Measurements from ENCODE around the gene GCN1. TPM values are rescaled to one million over a fixed set of nuclear protein-coding genes. Genes with fewer than 3 reads are reported as not detected.
A peak's percentile ranks its signal among the peaks of the same experiment; 100 is the strongest.

The GCN1 gene
- total RNA-seq, 4 donors from 2014 or later = 62.0 to 310 (median 101) TPM

DNA sequence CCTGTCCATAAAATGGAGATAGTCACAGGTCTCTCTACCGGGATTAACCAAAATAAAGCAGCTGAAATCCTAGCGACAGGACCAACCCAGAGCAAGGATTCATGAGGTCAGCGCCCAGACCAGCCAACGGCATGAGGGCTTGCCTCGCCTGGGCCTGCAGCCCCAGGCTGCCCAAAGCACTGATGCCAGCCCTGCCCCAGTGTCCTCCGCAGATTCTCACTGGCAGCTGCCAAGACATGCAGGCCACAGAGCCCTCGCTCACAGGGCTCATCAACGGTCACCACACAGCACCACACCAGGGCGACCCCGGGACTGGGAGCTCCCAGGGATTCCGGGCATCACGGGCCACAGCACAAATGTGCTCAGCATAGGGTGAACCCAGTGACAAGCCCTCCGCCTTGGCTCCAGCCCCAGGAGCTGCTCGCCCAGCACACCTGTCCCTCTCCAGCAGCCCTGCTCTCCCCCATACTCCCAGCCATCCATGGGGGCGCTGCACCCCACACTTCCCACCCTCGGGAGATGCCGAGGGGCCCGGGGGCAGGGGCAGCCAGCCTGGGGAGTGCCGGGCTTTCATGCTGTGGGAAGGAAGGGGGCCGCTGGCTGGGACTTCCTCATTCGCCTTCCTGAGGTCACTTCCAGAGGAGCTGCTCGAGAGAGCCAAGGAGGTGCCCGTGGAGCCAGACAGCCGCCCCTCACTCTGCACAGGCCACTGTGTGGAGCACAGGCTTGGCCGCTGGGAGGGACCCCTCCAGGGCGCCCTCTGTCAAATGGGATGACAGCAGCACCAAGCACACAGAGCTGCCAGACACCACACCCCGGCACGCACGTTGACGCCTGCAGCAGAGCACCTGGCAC lies 92.1 kb downstream of the GCN1 start:
- peak overlapping the region; percentile 22 for H3K4me3 ChIP-seq
- H3K27ac ChIP-seq = peak overlapping the region; percentile 75
- H3K27me3 ChIP-seq = no peaks in the 10 kb centered on the region
- DNase-seq (ENCODE audit: low spot score in 2 of 2) = no peak
- H3K4me1 ChIP-seq = peaks cover 54% of the 10 kb centered on the region
- peaks cover 45% of the 10 kb centered on the region for H3K36me3 ChIP-seq
- WGBS = 49% methylated on average over 6 of the region's 30 CpGs
- no peaks in the 10 kb centered on the region for H3K9me3 ChIP-seq
- TF ChIP-seq POLR2A (IDR thresholded peaks at IDR 0.05) (no peak), POLR2AphosphoS5 (IDR thresholded peaks at IDR 0.05) (no peak), EP300 (IDR thresholded peaks at IDR 0.05) (no peak)
- TF ChIP-seq, protein P1, sequence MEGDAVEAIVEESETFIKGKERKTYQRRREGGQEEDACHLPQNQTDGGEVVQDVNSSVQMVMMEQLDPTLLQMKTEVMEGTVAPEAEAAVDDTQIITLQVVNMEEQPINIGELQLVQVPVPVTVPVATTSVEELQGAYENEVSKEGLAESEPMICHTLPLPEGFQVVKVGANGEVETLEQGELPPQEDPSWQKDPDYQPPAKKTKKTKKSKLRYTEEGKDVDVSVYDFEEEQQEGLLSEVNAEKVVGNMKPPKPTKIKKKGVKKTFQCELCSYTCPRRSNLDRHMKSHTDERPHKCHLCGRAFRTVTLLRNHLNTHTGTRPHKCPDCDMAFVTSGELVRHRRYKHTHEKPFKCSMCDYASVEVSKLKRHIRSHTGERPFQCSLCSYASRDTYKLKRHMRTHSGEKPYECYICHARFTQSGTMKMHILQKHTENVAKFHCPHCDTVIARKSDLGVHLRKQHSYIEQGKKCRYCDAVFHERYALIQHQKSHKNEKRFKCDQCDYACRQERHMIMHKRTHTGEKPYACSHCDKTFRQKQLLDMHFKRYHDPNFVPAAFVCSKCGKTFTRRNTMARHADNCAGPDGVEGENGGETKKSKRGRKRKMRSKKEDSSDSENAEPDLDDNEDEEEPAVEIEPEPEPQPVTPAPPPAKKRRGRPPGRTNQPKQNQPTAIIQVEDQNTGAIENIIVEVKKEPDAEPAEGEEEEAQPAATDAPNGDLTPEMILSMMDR (IDR thresholded peaks at IDR 0.05) = no peak

DNA sequence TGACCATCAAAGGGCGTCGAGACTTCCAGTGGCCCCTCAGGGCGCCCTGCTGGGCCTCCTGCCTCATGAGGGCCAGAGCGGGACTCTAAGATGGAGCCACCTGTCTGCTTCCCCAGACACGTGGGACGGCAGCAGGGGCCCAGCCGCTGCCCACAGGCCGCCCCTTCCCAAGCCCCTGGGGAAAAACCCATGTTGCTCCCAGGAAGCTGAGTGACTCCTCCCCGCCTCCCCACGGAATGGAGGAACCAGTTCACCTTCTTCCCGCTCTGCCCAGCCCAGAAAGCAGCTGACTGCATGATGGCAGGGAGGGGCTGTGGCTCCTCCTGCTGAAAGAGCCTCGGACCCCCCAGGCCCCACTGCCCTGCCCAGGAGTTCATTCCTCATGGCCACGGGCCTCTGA lies 92.9 kb downstream of the GCN1 start:
- Histone ChIP-seq H3K36me3 (peaks cover 53% of the 10 kb centered on the region), H3K4me1 (peaks cover 54% of the 10 kb centered on the region), H3K27me3 (no peaks in the 10 kb centered on the region), H3K9me3 (no peaks in the 10 kb centered on the region), H3K4me3 (peak overlapping the region; percentile 22), H3K27ac (peak overlapping the region; percentile 75)
- DNase-seq (ENCODE audit: low spot score in 2 of 2) = peak in 1 of 2 donors; percentile 68
- no peak for TF ChIP-seq POLR2A (IDR thresholded peaks at IDR 0.05)
- TF ChIP-seq, protein P1 (IDR thresholded peaks at IDR 0.05) = no peak
- no peak for TF ChIP-seq POLR2AphosphoS5 (IDR thresholded peaks at IDR 0.05)
- TF ChIP-seq EP300 (IDR thresholded peaks at IDR 0.05) = no peak
- WGBS = 42% methylated on average over 8 of the region's 13 CpGs

DNA sequence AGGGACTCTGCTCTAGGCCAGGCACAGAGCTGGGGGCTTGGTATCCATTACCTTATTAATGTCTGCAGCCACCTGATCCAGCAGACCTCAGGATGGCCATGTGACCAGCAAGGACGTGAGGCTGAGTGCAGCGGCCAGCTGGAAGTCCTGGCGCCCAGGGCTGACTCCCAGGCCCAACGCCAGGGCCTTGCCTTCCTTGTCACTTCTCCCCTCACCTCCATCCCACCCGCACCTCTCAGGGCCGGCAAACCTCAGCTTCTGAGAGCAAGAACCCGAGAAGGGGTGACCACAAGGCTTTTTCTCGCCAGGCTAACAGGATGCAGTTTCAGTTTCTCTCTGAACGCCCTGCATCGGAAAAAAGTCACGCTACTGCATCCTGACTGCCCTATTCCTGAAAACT lies 93.3 kb downstream of the GCN1 start:
- Histone ChIP-seq H3K4me1 (peaks cover 54% of the 10 kb centered on the region), H3K27me3 (no peaks in the 10 kb centered on the region), H3K36me3 (peaks cover 56% of the 10 kb centered on the region), H3K27ac (peak overlapping the region; percentile 75), H3K4me3 (peak overlapping the region; percentile 22), H3K9me3 (no peaks in the 10 kb centered on the region)
- no peak for DNase-seq (ENCODE audit: low spot score in 2 of 2)
- TF ChIP-seq POLR2AphosphoS5 (IDR thresholded peaks at IDR 0.05) = no peak
- no peak for TF ChIP-seq POLR2A (IDR thresholded peaks at IDR 0.05)
- TF ChIP-seq EP300 (IDR thresholded peaks at IDR 0.05) = no peak
- TF ChIP-seq, protein P1 (IDR thresholded peaks at IDR 0.05) = no peak
- 21% methylated on average over 9 of the region's 11 CpGs for WGBS

DNA sequence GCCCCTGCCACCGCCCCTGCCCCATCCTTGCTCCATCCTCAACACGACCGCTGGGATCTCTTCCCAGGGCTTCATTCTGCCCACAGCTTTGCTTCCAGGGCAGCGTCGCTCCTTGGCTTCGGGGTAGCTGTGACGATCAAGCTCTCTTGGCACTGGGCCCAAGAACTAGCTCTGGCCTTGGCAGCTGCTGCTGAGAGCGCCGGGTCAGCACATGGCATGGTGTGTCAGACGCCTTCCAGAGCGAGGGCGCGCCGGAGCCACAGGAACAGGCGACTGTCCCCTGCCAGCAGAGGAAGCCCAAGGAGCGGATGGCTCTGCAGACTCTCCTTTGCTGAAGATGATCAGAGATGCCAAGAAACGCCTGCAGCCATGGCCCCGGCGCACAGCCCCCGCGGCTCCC lies 93.9 kb downstream of the GCN1 start:
- WGBS = 36% methylated on average over 12 of the region's 21 CpGs
- TF ChIP-seq, protein P1 (IDR thresholded peaks at IDR 0.05) = no peak
- TF ChIP-seq POLR2AphosphoS5 (IDR thresholded peaks at IDR 0.05) (no peak), POLR2A (IDR thresholded peaks at IDR 0.05) (no peak), EP300 (IDR thresholded peaks at IDR 0.05) (no peak)
- Histone ChIP-seq H3K27me3 (no peaks in the 10 kb centered on the region), H3K4me3 (no peak overlapping the region), H3K9me3 (no peaks in the 10 kb centered on the region), H3K36me3 (peaks cover 59% of the 10 kb centered on the region), H3K4me1 (peaks cover 54% of the 10 kb centered on the region), H3K27ac (peak overlapping the region; percentile 75)
- DNase-seq (ENCODE audit: low spot score in 2 of 2) = peak in 1 of 2 donors; percentile 83

DNA sequence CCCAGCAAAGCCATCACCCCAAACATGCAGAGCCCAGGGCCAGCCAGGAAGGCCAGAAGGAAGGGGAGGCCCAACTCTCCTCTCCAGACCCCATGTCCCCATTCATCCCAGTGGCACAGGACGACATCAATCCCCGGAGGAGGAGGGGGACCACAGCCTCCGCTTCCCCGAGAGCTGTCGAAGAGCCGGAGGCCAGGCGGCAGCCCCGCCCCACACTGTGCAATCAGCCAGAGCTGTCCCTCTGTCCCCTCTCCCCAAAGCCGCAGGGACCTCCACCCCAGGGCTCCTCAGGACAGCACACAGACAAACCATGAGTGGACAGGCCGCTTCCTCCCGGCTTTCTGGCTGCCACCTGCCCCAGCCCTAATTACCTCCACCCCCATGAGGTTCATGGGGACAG lies 94.8 kb downstream of the GCN1 start:
- Histone ChIP-seq H3K4me1 (peaks cover 54% of the 10 kb centered on the region), H3K27ac (no peak overlapping the region), H3K36me3 (peaks cover 62% of the 10 kb centered on the region), H3K4me3 (no peak overlapping the region), H3K27me3 (no peaks in the 10 kb centered on the region), H3K9me3 (no peaks in the 10 kb centered on the region)
- TF ChIP-seq POLR2AphosphoS5 (IDR thresholded peaks at IDR 0.05) (no peak), EP300 (IDR thresholded peaks at IDR 0.05) (no peak), POLR2A (IDR thresholded peaks at IDR 0.05) (no peak)
- TF ChIP-seq, protein P1 (IDR thresholded peaks at IDR 0.05) = no peak
- no peak for DNase-seq (ENCODE audit: low spot score in 2 of 2)
- 95% methylated on average over 8 of the region's 11 CpGs for WGBS
